COLO668 (cell line): Measurements from ENCODE around the gene CTNND2.

Source experiments
- DNase-seq: peaks from one replicate; lab custom pipeline; 2025; ENCODE audit not compliant: unreplicated experiment; lab: John Stamatoyannopoulos, UW

Gene CTNND2

GRCh38 chr5:10973316-10973715 lies 930.9 kb downstream of the CTNND2 start:
- no peak for DNase-seq

- DNase-seq, result no peak
These were observed 934.5 kb downstream of the CTNND2 start for GRCh38 chr5:10969684-10970180.

- DNase-seq, result no peak
These were observed 939.4 kb downstream of the CTNND2 start for GRCh38 chr5:10964806-10965205.

- no peak for DNase-seq
These were observed 945.5 kb downstream of the CTNND2 start for GRCh38 chr5:10958728-10959127.

- DNase-seq, result no peak
These were observed 954.2 kb downstream of the CTNND2 start for GRCh38 chr5:10949856-10950630.

GRCh38 chr5:10946050-10946449 lies 958.2 kb downstream of the CTNND2 start:
- no peak for DNase-seq

- no peak for DNase-seq
These were observed 962.3 kb downstream of the CTNND2 start for GRCh38 chr5:10941900-10942299.

GRCh38 chr5:10936081-10936855 lies 968.0 kb downstream of the CTNND2 start:
- DNase-seq, result no peak

GRCh38 chr5:10935536-10935935 lies 968.7 kb downstream of the CTNND2 start:
- DNase-seq, result no peak

GRCh38 chr5:10934783-10935355 lies 969.4 kb downstream of the CTNND2 start:
- no peak for DNase-seq

GRCh38 chr5:10933121-10933520 lies 971.1 kb downstream of the CTNND2 start:
- DNase-seq, result no peak

- no peak for DNase-seq
These were observed 971.8 kb downstream of the CTNND2 start for GRCh38 chr5:10932426-10932825.

- no peak for DNase-seq
These were observed 976.6 kb downstream of the CTNND2 start for GRCh38 chr5:10927608-10928007.

- no peak for DNase-seq
These were observed 980.9 kb downstream of the CTNND2 start for GRCh38 chr5:10923310-10923709.
